Body of pancreas (tissue), 4 donors: Measurements from ENCODE around the gene EGFL7. TPM values are rescaled to one million over a fixed set of nuclear protein-coding genes. Genes with fewer than 3 reads are reported as not detected.
A peak's percentile ranks its signal among the peaks of the same experiment; 100 is the strongest.

Experiments
- ATAC-seq: fragments of 150-250 bp; one replicate; pipeline ENCODE4 v1.9.1; 2016
- DNase-seq, 4 donors: peaks; one replicate each; pipeline ENCODE4 v3.0.0-alpha.2; 2019
- H3K27ac ChIP-seq, 4 donors: fragments of 200-600 bp; sonication (generic); 1 replicate in 3 of 4; 2 replicates in 1 of 4; pipeline versions ENCODE4 v1.5.1 to v1.6.1; 2016 to 2019; ENCODE audit warnings: mild to moderate bottlenecking in 1 of 4, mixed read lengths in 1 of 4, moderate library complexity in 1 of 4
- H3K27me3 ChIP-seq, 2 donors: fragments of 200-600 bp; sonication (generic); one replicate each; pipeline ENCODE4 v1.6.0; 2016; ENCODE audit warnings: mild to moderate bottlenecking in 1 of 2
- H3K36me3 ChIP-seq, 2 donors: fragments of 200-600 bp; sonication (generic); replicated peaks in 1 of 2; 2 replicates each; pipeline ENCODE4 v1.5.1; 2016; ENCODE audit warnings: low read depth in 2 of 2; ENCODE audit not compliant: insufficient read depth in 1 of 2
- H3K4me1 ChIP-seq: fragments of 200-600 bp; sonication (generic); one replicate; pipeline ENCODE4 v1.6.0; 2016
- H3K4me3 ChIP-seq, 2 donors: fragments of 200-600 bp; sonication (generic); 1 replicate in 1 of 2; 2 replicates in 1 of 2; pipeline ENCODE4 v1.5.1; 2016 to 2019
- H3K9me3 ChIP-seq, 3 donors: fragments of 200-600 bp; sonication (generic); 1 replicate in 2 of 3; 2 replicates in 1 of 3; pipeline ENCODE4 v1.5.1; 2016
- CTCF ChIP-seq, 7 experiments: fragments of 450-650 bp in 4 of 7; fragments of 200-600 bp in 3 of 7; sonication (generic) in 3 of 7; IDR thresholded peaks; one replicate each; pipeline ENCODE4 v1.5.1; 2016 to 2019; ENCODE audit warnings: antibody characterized with exemption in 7 of 7
- POLR2A ChIP-seq, 3 donors: fragments of 450-650 bp; IDR thresholded peaks; one replicate each; pipeline ENCODE4 v1.6.1; 2016; ENCODE audit warnings: antibody characterized with exemption in 3 of 3, mild to moderate bottlenecking in 2 of 3
- WGBS, 2 donors: methylation state at CpG; one replicate each; pipeline ENCODE4 v1.1.5; 2017; 5-methylcytosine and 5-hydroxymethylcytosine counted together
- intact Hi-C: fragments of 100-400 bp; cut with DNase I; formaldehyde crosslinking; loops from one replicate; pipeline ENCODE4 v1.15.1; 2023
- total RNA-seq, 2 donors: library from RNA; depleted of rRNA; stranded (reverse); fragments of >200 nt; gene quantifications; one replicate each; pipeline ENCODE4 v1.1.0, GENCODE V29; 2016

Gene EGFL7
- total RNA-seq, 2 donors from 2014 or later, result 14.8 to 47.0 TPM

- ATAC-seq (no peak), DNase-seq (no peak)
- Histone ChIP-seq H3K4me1 (peaks cover 23% of the 10 kb centered on the region), H3K4me3 (peak overlapping the region; percentile 28 to 41), H3K27me3 (no peaks in the 10 kb centered on the region), H3K27ac (peak overlapping the region in 2 of 4 donors; percentile 26 to 28), H3K9me3 (no peaks in the 10 kb centered on the region), H3K36me3 (no peaks in the 10 kb centered on the region)
- TF ChIP-seq CTCF (IDR thresholded peaks at IDR 0.05), result no peak
- no peak for TF ChIP-seq POLR2A (IDR thresholded peaks at IDR 0.05)
- intact Hi-C loops, result no loop called here
- 6% methylated on average over 56 of the region's 56 CpGs; no CpG with 5 or more reads in 1 of the 2 donors for WGBS, 2 donors
Measured at GRCh38 chr9:136712690-136713544, 50.2 kb downstream of the EGFL7 start.

GRCh38 chr9:136713550-136713949, 50.8 kb downstream of the EGFL7 start:
- Histone ChIP-seq H3K4me1 (peaks cover 23% of the 10 kb centered on the region), H3K27me3 (no peaks in the 10 kb centered on the region), H3K9me3 (no peaks in the 10 kb centered on the region), H3K27ac (peak overlapping the region in 1 of 4 donors; percentile 26), H3K4me3 (no peak overlapping the region), H3K36me3 (no peaks in the 10 kb centered on the region)
- 54 to 60% methylated on average over 1 to 8 of the region's 8 CpGs for WGBS, 2 donors
- DNase-seq (peak in 1 of 4 donors; percentile 38), ATAC-seq (no peak)
- TF ChIP-seq CTCF (IDR thresholded peaks at IDR 0.05), result no peak
- no peak for TF ChIP-seq POLR2A (IDR thresholded peaks at IDR 0.05)
- intact Hi-C loops, result no loop called here

GRCh38 chr9:136714096-136714892, 51.6 kb downstream of the EGFL7 start:
- H3K27ac ChIP-seq, result peak overlapping the region in 2 of 4 donors; percentile 36 to 39
- H3K4me1 ChIP-seq, result peaks cover 25% of the 10 kb centered on the region
- WGBS, 2 donors, result 58 to 83% methylated on average over 14 to 17 of the region's 17 CpGs
- no peaks in the 10 kb centered on the region for H3K27me3 ChIP-seq
- TF ChIP-seq POLR2A (IDR thresholded peaks at IDR 0.05) (no peak), CTCF (IDR thresholded peaks at IDR 0.05) (no peak)
- no peaks in the 10 kb centered on the region for H3K9me3 ChIP-seq
- DNase-seq, result no peak
- no peaks in the 10 kb centered on the region for H3K36me3 ChIP-seq
- peak; percentile 27 for ATAC-seq
- intact Hi-C loops, result no loop called here
- H3K4me3 ChIP-seq, result no peak overlapping the region

GRCh38 chr9:136714893-136715274, 52.2 kb downstream of the EGFL7 start:
- Histone ChIP-seq H3K27me3 (no peaks in the 10 kb centered on the region), H3K27ac (peak overlapping the region in 2 of 4 donors; percentile 36 to 39), H3K4me1 (peaks cover 31% of the 10 kb centered on the region), H3K4me3 (no peak overlapping the region), H3K36me3 (no peaks in the 10 kb centered on the region), H3K9me3 (no peaks in the 10 kb centered on the region)
- ATAC-seq (no peak), DNase-seq (no peak)
- 55 to 79% methylated on average over 7 to 8 of the region's 8 CpGs for WGBS, 2 donors
- intact Hi-C loops, result no loop called here
- TF ChIP-seq POLR2A (IDR thresholded peaks at IDR 0.05) (no peak), CTCF (IDR thresholded peaks at IDR 0.05) (no peak)
